HG03103 (cell line): ENCODE results near the gene SMYD5.
"Not testable (repeated sequence)": the region's sequence is repeated elsewhere in the genome, so short reads cannot be mapped to it uniquely, and the experiment has no call there.

ENCODE experiments used
- ATAC-seq: cut with Tn5 transposase; IDR thresholded peaks from one replicate; pipeline ENCODE4 v1.9.1; 2021; ENCODE audit warnings: low read depth; ENCODE audit not compliant: unreplicated experiment

Gene SMYD5

GRCh38 chr2:73258186-73258912 is 44.3 kb downstream of the SMYD5 start:
- ATAC-seq, result no peak

- no peak for ATAC-seq
Observed at GRCh38 chr2:73258913-73259215, 44.8 kb downstream of the SMYD5 start.

GRCh38 chr2:73259276-73259675 is 45.2 kb downstream of the SMYD5 start:
- ATAC-seq, result no peak

GRCh38 chr2:73259704-73260337 is 45.8 kb downstream of the SMYD5 start:
- ATAC-seq, result no peak

GRCh38 chr2:73260338-73260984 is 46.4 kb downstream of the SMYD5 start:
- ATAC-seq, result no peak

- no peak for ATAC-seq
Observed at GRCh38 chr2:73262108-73262651, 48.1 kb downstream of the SMYD5 start.

- not testable (repeated sequence) for ATAC-seq
Observed at GRCh38 chr2:73262691-73263429, 48.8 kb downstream of the SMYD5 start.

- no peak for ATAC-seq
Observed at GRCh38 chr2:73263540-73264331, 49.7 kb downstream of the SMYD5 start.

GRCh38 chr2:73264332-73264606 is 50.2 kb downstream of the SMYD5 start:
- ATAC-seq, result no peak

- no peak for ATAC-seq
Observed at GRCh38 chr2:73264783-73265182, 50.7 kb downstream of the SMYD5 start.

- ATAC-seq, result no peak
Observed at GRCh38 chr2:73265298-73266060, 51.4 kb downstream of the SMYD5 start.

- ATAC-seq, result no peak
Observed at GRCh38 chr2:73266061-73266901, 52.2 kb downstream of the SMYD5 start.

GRCh38 chr2:73267008-73267407 is 53.0 kb downstream of the SMYD5 start:
- no peak for ATAC-seq

GRCh38 chr2:73268366-73268829 is 54.4 kb downstream of the SMYD5 start:
- ATAC-seq, result no peak

- ATAC-seq, result no peak
Observed at GRCh38 chr2:73268830-73269685, 55.0 kb downstream of the SMYD5 start.

GRCh38 chr2:73269686-73270465 is 55.8 kb downstream of the SMYD5 start:
- no peak for ATAC-seq

- ATAC-seq, result no peak
Observed at GRCh38 chr2:73272270-73272669, 58.2 kb downstream of the SMYD5 start.
